Lower leg skin (tissue), 3 donors: ENCODE data around the gene DNAH10.

Source experiments
- CTCF ChIP-seq, 3 donors: fragments of 450-650 bp; IDR thresholded peaks; one replicate each; pipeline ENCODE4 v1.5.1; 2016; ENCODE audit warnings: antibody characterized with exemption in 3 of 3, mild to moderate bottlenecking in 3 of 3, moderate library complexity in 2 of 3
- POLR2A ChIP-seq, 2 donors: fragments of 450-650 bp; IDR thresholded peaks; one replicate each; pipeline ENCODE4 v1.6.1; 2016 to 2017; ENCODE audit warnings: antibody characterized with exemption in 2 of 2, mild to moderate bottlenecking in 1 of 2, moderate library complexity in 1 of 2

- TF ChIP-seq CTCF (IDR thresholded peaks at IDR 0.05) (no peak), POLR2A (IDR thresholded peaks at IDR 0.05) (no peak)
These were observed 96.9 kb downstream of the DNAH10 start for GRCh38 chr12:123859035-123859434.
